Measurements from ENCODE around the gene FGF1. TPM values are rescaled to one million over a fixed set of nuclear protein-coding genes. Genes with fewer than 3 reads are reported as not detected.

The FGF1 gene
- total RNA-seq, 4 donors from 2014 or later: 0.51 to 5.7 (median 1.7) TPM; not detected in 1

DNA sequence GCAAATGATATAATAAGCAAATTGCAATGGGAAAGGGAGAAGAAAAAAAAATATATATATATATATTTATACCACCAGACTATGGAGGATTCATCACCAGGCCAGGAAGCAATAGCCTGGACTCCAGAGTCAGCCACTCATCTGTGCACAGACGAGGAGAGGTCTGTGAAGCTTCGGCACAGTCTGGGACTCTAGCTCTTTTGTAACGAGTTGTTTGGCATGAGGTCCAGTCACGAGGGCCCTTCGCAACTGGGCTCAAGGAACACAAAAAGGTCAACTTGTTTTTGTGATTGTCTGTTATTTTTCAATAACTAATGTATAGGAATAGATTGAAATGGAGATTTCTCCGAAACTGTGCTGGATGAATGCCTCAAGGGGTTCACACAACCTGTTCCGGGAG is 14.7 kb upstream of the FGF1 start:
- Histone ChIP-seq H3K9me3 (no peaks in the 10 kb centered on the region), H3K27ac (no peak overlapping the region), H3K27me3 (no peaks in the 10 kb centered on the region), H3K4me1 (peaks cover 8 to 13% of the 10 kb centered on the region in 2 donors), H3K4me3 (no peak overlapping the region), H3K36me3 (no peaks in the 10 kb centered on the region)
- TF ChIP-seq, protein P1, sequence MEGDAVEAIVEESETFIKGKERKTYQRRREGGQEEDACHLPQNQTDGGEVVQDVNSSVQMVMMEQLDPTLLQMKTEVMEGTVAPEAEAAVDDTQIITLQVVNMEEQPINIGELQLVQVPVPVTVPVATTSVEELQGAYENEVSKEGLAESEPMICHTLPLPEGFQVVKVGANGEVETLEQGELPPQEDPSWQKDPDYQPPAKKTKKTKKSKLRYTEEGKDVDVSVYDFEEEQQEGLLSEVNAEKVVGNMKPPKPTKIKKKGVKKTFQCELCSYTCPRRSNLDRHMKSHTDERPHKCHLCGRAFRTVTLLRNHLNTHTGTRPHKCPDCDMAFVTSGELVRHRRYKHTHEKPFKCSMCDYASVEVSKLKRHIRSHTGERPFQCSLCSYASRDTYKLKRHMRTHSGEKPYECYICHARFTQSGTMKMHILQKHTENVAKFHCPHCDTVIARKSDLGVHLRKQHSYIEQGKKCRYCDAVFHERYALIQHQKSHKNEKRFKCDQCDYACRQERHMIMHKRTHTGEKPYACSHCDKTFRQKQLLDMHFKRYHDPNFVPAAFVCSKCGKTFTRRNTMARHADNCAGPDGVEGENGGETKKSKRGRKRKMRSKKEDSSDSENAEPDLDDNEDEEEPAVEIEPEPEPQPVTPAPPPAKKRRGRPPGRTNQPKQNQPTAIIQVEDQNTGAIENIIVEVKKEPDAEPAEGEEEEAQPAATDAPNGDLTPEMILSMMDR (IDR thresholded peaks at IDR 0.05): no peak
- no peak for TF ChIP-seq POLR2A (IDR thresholded peaks at IDR 0.05)
- intact Hi-C loops (cut with DNase I; ENCODE audit: low total_unique reads): no loop called here
- DNase-seq: no peak

DNA sequence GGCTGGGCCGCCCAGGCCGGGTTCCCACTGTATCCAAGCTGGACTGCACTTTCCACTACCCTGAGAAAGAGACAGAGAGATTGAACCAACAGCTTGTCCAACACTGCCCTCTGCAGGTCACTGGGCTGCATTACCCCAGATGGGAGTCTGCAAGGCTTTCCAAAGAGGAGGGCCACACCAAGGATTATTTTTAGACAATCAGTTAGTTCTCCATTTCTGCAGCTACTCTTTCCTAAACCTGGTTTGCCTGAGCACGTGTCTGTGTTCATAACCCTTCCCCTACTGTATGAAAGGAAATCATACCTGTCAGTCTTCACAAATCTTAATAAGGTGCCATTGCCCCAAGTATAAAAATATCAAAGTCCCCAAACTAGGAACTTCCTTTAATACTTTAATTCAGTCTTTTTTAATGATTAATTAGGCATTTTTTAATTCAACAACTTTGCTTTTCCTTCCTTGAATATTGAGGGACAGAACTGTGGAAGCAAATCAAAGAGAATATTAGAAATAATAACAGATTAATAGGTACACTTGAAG is 13.4 kb upstream of the FGF1 start:
- Histone ChIP-seq H3K4me3 (no peak overlapping the region), H3K27ac (peak overlapping the region; percentile 63 to 64), H3K4me1 (peaks cover 8 to 13% of the 10 kb centered on the region in 2 donors), H3K36me3 (no peaks in the 10 kb centered on the region), H3K27me3 (no peaks in the 10 kb centered on the region), H3K9me3 (no peaks in the 10 kb centered on the region)
- no peak for TF ChIP-seq POLR2A (IDR thresholded peaks at IDR 0.05)
- TF ChIP-seq, protein P1 (IDR thresholded peaks at IDR 0.05): peak; percentile 94 to 98 (median 96)
- DNase-seq: peak; percentile 90 to 91
- intact Hi-C loops (cut with DNase I; ENCODE audit: low total_unique reads): loop anchor here (5.0 kb wide), 2 partner anchors 42 to 87 kb away; no protein-coding TSS in a partner anchor

DNA sequence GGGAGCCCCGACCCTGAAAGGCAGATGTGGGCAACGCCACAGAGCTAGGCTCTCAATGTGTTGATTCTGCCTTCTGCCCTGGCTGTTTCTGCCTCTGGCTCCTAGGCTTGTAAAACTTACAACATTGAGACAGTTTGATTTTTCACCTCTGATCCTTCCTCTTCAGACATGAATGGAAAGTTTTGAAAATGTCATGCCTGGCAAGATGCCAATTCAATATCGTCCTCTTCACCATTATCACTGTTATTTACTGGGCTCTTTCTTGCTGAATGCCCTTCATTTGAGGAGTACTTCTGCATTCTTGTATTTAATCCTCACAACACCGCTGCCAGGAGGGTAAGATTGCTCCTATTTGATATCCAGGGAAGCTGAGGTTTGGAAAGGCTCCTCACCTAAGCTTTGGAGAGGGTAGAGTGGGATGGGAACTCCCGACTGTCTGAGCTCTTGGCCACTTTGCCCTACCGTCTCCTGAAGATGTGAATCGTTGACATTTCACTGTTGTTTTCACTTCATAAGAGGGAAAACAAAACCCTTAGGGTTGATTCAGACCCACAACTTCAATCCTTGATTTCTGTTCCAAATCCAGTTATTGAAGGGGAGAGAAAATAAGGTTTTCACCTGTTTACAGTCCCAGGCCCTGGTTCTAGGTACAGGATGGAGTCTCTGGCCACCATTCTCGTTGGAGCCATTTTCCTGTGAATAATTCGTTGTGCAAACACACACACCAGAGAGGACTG is 12.7 kb upstream of the FGF1 start:
- H3K27me3 ChIP-seq: no peaks in the 10 kb centered on the region
- TF ChIP-seq, protein P1 (IDR thresholded peaks at IDR 0.05): no peak
- no peak for TF ChIP-seq POLR2A (IDR thresholded peaks at IDR 0.05)
- H3K27ac ChIP-seq: peak overlapping the region; percentile 63 to 64
- H3K4me3 ChIP-seq: no peak overlapping the region
- peaks cover 8 to 13% of the 10 kb centered on the region in 2 donors for H3K4me1 ChIP-seq
- intact Hi-C loops (cut with DNase I; ENCODE audit: low total_unique reads): loop anchor here (5.0 kb wide), 2 partner anchors 41 to 86 kb away; no protein-coding TSS in a partner anchor
- no peak for DNase-seq
- no peaks in the 10 kb centered on the region for H3K9me3 ChIP-seq
- no peaks in the 10 kb centered on the region for H3K36me3 ChIP-seq

DNA sequence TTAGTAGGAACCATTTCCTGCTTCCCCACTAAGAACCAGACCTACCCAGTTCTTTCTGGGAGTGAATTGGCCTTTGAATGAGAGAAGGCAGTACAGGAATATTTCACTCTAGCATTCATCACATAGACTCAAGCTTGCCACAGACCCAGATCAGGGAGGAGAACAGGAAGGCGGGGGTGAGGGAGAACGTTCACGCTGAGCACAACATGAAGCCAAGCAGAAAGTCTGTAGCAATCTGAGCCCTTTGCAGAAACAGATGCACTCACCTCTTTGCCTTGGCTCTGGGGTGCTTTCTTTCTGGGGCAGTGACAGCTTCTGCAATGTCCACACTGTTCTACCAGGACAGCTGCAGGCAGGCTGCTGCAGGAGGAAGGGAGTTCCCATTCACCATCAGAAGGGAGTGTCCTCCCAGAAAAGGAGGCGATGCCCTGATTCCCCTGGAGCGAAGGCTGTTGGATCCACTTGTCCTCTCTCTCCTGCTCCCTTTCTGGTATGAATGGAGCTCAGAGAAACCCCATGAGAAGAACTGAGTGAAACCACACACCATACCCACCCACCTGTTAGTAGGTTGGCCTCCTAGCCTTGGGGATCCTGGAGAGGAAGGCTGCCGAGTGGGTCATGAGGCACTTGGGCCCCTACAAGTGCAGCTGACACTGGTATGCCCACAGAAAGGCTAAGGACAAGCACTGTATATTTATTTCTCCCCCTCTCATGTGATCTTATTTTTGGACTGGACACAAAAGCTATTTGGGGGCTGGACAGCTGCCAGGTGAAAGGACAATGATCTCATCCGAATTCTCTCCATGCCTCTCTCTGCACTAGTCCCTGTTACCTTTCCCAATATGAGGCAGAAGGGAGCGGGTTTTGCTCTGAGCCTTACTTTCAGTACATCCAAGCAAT is 11.7 kb upstream of the FGF1 start:
- peak; percentile 73 to 75 for DNase-seq
- Histone ChIP-seq H3K4me3 (no peak overlapping the region), H3K36me3 (no peaks in the 10 kb centered on the region), H3K27ac (peak overlapping the region; percentile 63 to 64), H3K9me3 (no peaks in the 10 kb centered on the region), H3K27me3 (no peaks in the 10 kb centered on the region), H3K4me1 (peaks cover 8 to 13% of the 10 kb centered on the region in 2 donors)
- intact Hi-C loops (cut with DNase I; ENCODE audit: low total_unique reads): loop anchor here (5.0 kb wide), 2 partner anchors 40 to 85 kb away; no protein-coding TSS in a partner anchor
- TF ChIP-seq, protein P1 (IDR thresholded peaks at IDR 0.05): no peak
- no peak for TF ChIP-seq POLR2A (IDR thresholded peaks at IDR 0.05)

Measured in uterus (tissue), 4 donors.